HEK293 (cell line): ENCODE measurements around the gene DOCK3.

Source experiments
- CTCF ChIA-PET: fragments of 350-600 bp; formaldehyde crosslinking; extraction: SDS; loops from one replicate; lab custom pipeline; 2021; ENCODE audit warnings: antibody characterized with exemption; lab: Yijun Ruan, JAX
- POLR2A ChIA-PET: fragments of 300-600 bp; formaldehyde crosslinking; extraction: SDS; loops from one replicate; lab custom pipeline; 2020; ENCODE audit warnings: antibody characterized with exemption, inconsistent platforms; lab: Yijun Ruan, JAX
- H3K27ac ChIP-seq: fragments of 200-500 bp; sonication (Bioruptor generic); 2 replicates; pipeline ENCODE4 v1.5.1; 2014; ENCODE audit warnings: low read depth, low read length, control low read depth, inconsistent platforms; ENCODE audit errors: extremely low read depth
- H3K36me3 ChIP-seq, 2 experiments: fragments of 200-500 bp in 1 of 2; sonication (Bioruptor generic) in 1 of 2; 1 replicate in 1 of 2; 2 replicates in 1 of 2; pipeline ENCODE4 v1.5.1; 2014 to 2017; ENCODE audit warnings: inconsistent platforms in 2 of 2, low read length in 2 of 2; ENCODE audit not compliant: control insufficient read depth in 2 of 2, insufficient read depth in 1 of 2
- H3K4me1 ChIP-seq: fragments of 200-500 bp; sonication (Bioruptor generic); 2 replicates; pipeline ENCODE4 v1.5.1; 2014; ENCODE audit warnings: mild to moderate bottlenecking, low read length, inconsistent platforms; ENCODE audit not compliant: control insufficient read depth, insufficient read depth
- H3K4me3 ChIP-seq: 2 replicates; pipeline ENCODE4 v1.5.1; 2011; ENCODE audit warnings: low read depth, mild to moderate bottlenecking, control low read depth, low read length, moderate library complexity
- H3K9me3 ChIP-seq: fragments of 200-500 bp; sonication (Bioruptor generic); 2 replicates; pipeline ENCODE4 v1.5.1; 2014; ENCODE audit warnings: low read depth, low read length, inconsistent platforms; ENCODE audit not compliant: control insufficient read depth, insufficient read depth
- BCL11A ChIP-seq: fragments of 450-650 bp; formaldehyde crosslinking; IDR thresholded peaks from 2 replicates; pipeline ENCODE4 v1.5.1; 2016; ENCODE audit warnings: low read depth, missing biosample characterization, missing genetic modification characterization
- MEIS1 ChIP-seq: sonication (generic); formaldehyde crosslinking; IDR thresholded peaks from 2 replicates; pipeline ENCODE4 v1.8.1; 2022; ENCODE audit warnings: missing genetic modification reagents, mild to moderate bottlenecking, borderline replicate concordance
- OSR2 ChIP-seq: fragments of 450-650 bp; formaldehyde crosslinking; IDR thresholded peaks from 2 replicates; pipeline ENCODE4 v1.5.1; 2016; ENCODE audit warnings: missing biosample characterization, missing genetic modification characterization
- PRDM4 ChIP-seq: fragments of 450-650 bp; formaldehyde crosslinking; IDR thresholded peaks from 2 replicates; pipeline ENCODE4 v1.5.1; 2017; ENCODE audit warnings: missing biosample characterization, missing genetic modification characterization
- RBAK ChIP-seq: fragments of 450-650 bp; formaldehyde crosslinking; IDR thresholded peaks from 2 replicates; pipeline ENCODE4 v1.5.1; 2016; ENCODE audit warnings: missing biosample characterization, missing genetic modification characterization
- ZBTB7A ChIP-seq: fragments of 450-650 bp; formaldehyde crosslinking; IDR thresholded peaks from 2 replicates; pipeline ENCODE4 v1.5.1; 2016; ENCODE audit warnings: low read depth, missing biosample characterization, missing genetic modification characterization
- ZBTB8A ChIP-seq: fragments of 450-650 bp; formaldehyde crosslinking; IDR thresholded peaks from 2 replicates; pipeline ENCODE4 v1.5.1; 2016; ENCODE audit warnings: missing biosample characterization, missing genetic modification characterization
- ZNF26 ChIP-seq: fragments of 450-650 bp; formaldehyde crosslinking; IDR thresholded peaks from 2 replicates; pipeline ENCODE4 v1.5.1; 2016; ENCODE audit warnings: missing biosample characterization, missing genetic modification characterization
- ZNF274 ChIP-seq, 2 experiments: fragments of 200-500 bp in 1 of 2; fragments of 450-650 bp in 1 of 2; sonication (Bioruptor generic) in 1 of 2; formaldehyde crosslinking in 1 of 2; IDR thresholded peaks; 2 replicates each; pipeline versions ENCODE4 v1.5.1 to v1.6.1; 2014 to 2016; ENCODE audit warnings: borderline replicate concordance in 1 of 2, inconsistent platforms in 1 of 2, low read length in 1 of 2, missing biosample characterization in 1 of 2, missing genetic modification characterization in 1 of 2
- ZNF280D ChIP-seq: fragments of 450-650 bp; formaldehyde crosslinking; IDR thresholded peaks from 2 replicates; pipeline ENCODE4 v1.5.1; 2016; ENCODE audit warnings: missing biosample characterization, missing genetic modification characterization
- ZNF302 ChIP-seq: fragments of 450-650 bp; formaldehyde crosslinking; IDR thresholded peaks from 2 replicates; pipeline ENCODE4 v1.5.1; 2016; ENCODE audit warnings: missing biosample characterization, missing genetic modification characterization, low read depth
- ZNF404 ChIP-seq: fragments of 450-650 bp; formaldehyde crosslinking; IDR thresholded peaks from 2 replicates; pipeline ENCODE4 v1.5.1; 2017; ENCODE audit warnings: missing biosample characterization, missing genetic modification characterization
- ZNF426 ChIP-seq: fragments of 450-650 bp; formaldehyde crosslinking; IDR thresholded peaks from 2 replicates; pipeline ENCODE4 v1.5.1; 2017; ENCODE audit warnings: missing biosample characterization, missing genetic modification characterization, mild to moderate bottlenecking, inconsistent platforms, moderate library complexity
- ZNF473 ChIP-seq: fragments of 450-650 bp; formaldehyde crosslinking; IDR thresholded peaks from 2 replicates; pipeline ENCODE4 v1.5.1; 2017; ENCODE audit warnings: missing biosample characterization, missing genetic modification characterization
- ZNF48 ChIP-seq: fragments of 450-650 bp; formaldehyde crosslinking; IDR thresholded peaks from 2 replicates; pipeline ENCODE4 v1.5.1; 2016; ENCODE audit warnings: missing biosample characterization, missing genetic modification characterization
- ZNF521 ChIP-seq: fragments of 450-650 bp; formaldehyde crosslinking; IDR thresholded peaks from 2 replicates; pipeline ENCODE4 v1.5.1; 2017; ENCODE audit warnings: missing biosample characterization, mild to moderate bottlenecking, missing genetic modification characterization
- ZNF548 ChIP-seq: fragments of 450-650 bp; formaldehyde crosslinking; IDR thresholded peaks from 2 replicates; pipeline ENCODE4 v1.5.1; 2016; ENCODE audit warnings: missing biosample characterization, missing genetic modification characterization
- ZNF623 ChIP-seq: fragments of 450-650 bp; formaldehyde crosslinking; IDR thresholded peaks from 2 replicates; pipeline ENCODE4 v1.5.1; 2016; ENCODE audit warnings: missing biosample characterization, missing genetic modification characterization
- ZNF626 ChIP-seq: fragments of 450-650 bp; sonication (Bioruptor Pico); formaldehyde crosslinking; IDR thresholded peaks from 2 replicates; pipeline ENCODE4 v1.5.1; 2018; ENCODE audit warnings: missing biosample characterization, missing genetic modification characterization, inconsistent platforms
- ZNF692 ChIP-seq: fragments of 450-650 bp; formaldehyde crosslinking; IDR thresholded peaks from 2 replicates; pipeline ENCODE4 v1.5.1; 2016; ENCODE audit warnings: missing biosample characterization, missing genetic modification characterization
- ZNF837 ChIP-seq: fragments of 450-650 bp; formaldehyde crosslinking; IDR thresholded peaks from 2 replicates; pipeline ENCODE4 v1.5.1; 2016; ENCODE audit warnings: missing biosample characterization, missing genetic modification characterization
- ZSCAN23 ChIP-seq: fragments of 450-650 bp; formaldehyde crosslinking; IDR thresholded peaks from 2 replicates; pipeline ENCODE4 v1.5.1; 2016; ENCODE audit warnings: missing biosample characterization, missing genetic modification characterization
- ZSCAN4 ChIP-seq: fragments of 450-650 bp; formaldehyde crosslinking; IDR thresholded peaks from 2 replicates; pipeline ENCODE4 v1.5.1; 2017; ENCODE audit warnings: missing biosample characterization, missing genetic modification characterization

The DOCK3 gene

GRCh38 chr3:51380601-51381332 lies 706.0 kb downstream of the DOCK3 start:
- no peaks in the 10 kb centered on the region for H3K9me3 ChIP-seq
- H3K4me1 ChIP-seq, result no peaks in the 10 kb centered on the region
- peaks cover 0 to 29% of the 10 kb centered on the region in 2 experiments; a peak in 1 of 3 replicates for H3K36me3 ChIP-seq
- H3K27ac ChIP-seq, result no peak overlapping the region
- TF ChIP-seq ZNF426 (tag by site-specific recombination) (no peak), PRDM4 (tag by site-specific recombination) (no peak), ZNF548 (no peak), ZNF473 (tag by site-specific recombination) (no peak), ZSCAN23 (tag by site-specific recombination) (no peak), ZNF48 (no peak), ZNF302 (no peak), OSR2 (tag by site-specific recombination) (no peak), ZNF626 (tag by site-specific recombination) (no peak), BCL11A (tag by site-specific recombination) (no peak), ZBTB8A (no peak), ZNF837 (tag by site-specific recombination) (no peak), ZNF404 (tag by site-specific recombination) (no peak), ZNF623 (tag by site-specific recombination) (no peak), ZSCAN4 (tag by site-specific recombination) (no peak), ZBTB7A (tag by site-specific recombination) (no peak), ZNF521 (tag by site-specific recombination) (no peak)
- CTCF ChIA-PET, result interaction anchor here (0.6 to 1.5 kb wide), 2 partner anchors 159 to 281 kb away, joined by 3 to 5 read pairs; no protein-coding TSS in a partner anchor
- H3K4me3 ChIP-seq, result no peak overlapping the region
- POLR2A ChIA-PET, result interaction anchor here (0.5 kb wide), 1 partner anchor 1067 kb away, joined by 3 read pairs; no protein-coding TSS in a partner anchor

GRCh38 chr3:51381333-51381705 lies 706.6 kb downstream of the DOCK3 start:
- no peaks in the 10 kb centered on the region for H3K4me1 ChIP-seq
- no peak for TF ChIP-seq ZNF26
- no peak for TF ChIP-seq MEIS1 (CRISPR knock-in tag)
- TF ChIP-seq RBAK (tag by site-specific recombination), result no peak
- TF ChIP-seq ZNF274 (IDR thresholded peaks at IDR 0.05; ENCODE audit: low read length), result no peak
- TF ChIP-seq ZNF274 (tag by site-specific recombination; IDR thresholded peaks at IDR 0.05; ENCODE audit: borderline replicate concordance), result no peak
- no peak for TF ChIP-seq ZNF280D (tag by site-specific recombination)
- no peak for TF ChIP-seq ZNF692 (tag by site-specific recombination)
- no peak overlapping the region for H3K4me3 ChIP-seq
- peaks cover 0 to 30% of the 10 kb centered on the region in 2 experiments; a peak in 1 of 3 replicates for H3K36me3 ChIP-seq
- ChIA-PET CTCF (no interaction called here), POLR2A (no interaction called here)
- no peaks in the 10 kb centered on the region for H3K9me3 ChIP-seq
- no peak overlapping the region for H3K27ac ChIP-seq
